ENCODE data around the gene ASTN2. TPM values are rescaled to one million over a fixed set of nuclear protein-coding genes. Genes with fewer than 3 reads are reported as not detected.
A peak's percentile ranks its signal among the peaks of the same experiment; 100 is the strongest.

Gene ASTN2
- total RNA-seq, 1 experiment from 2014 or later = 11.4 TPM

GRCh38 chr9:116499986-116500871, 914.6 kb downstream of the ASTN2 start:
- peak; percentile 94 for DNase-seq (ENCODE audit: low read depth)

GRCh38 chr9:116499434-116499833, 915.4 kb downstream of the ASTN2 start:
- DNase-seq (ENCODE audit: low read depth) = no peak

GRCh38 chr9:116497095-116497890, 917.6 kb downstream of the ASTN2 start:
- no peak for DNase-seq (ENCODE audit: low read depth)

- no peak for DNase-seq (ENCODE audit: low read depth)
These were observed 918.7 kb downstream of the ASTN2 start for GRCh38 chr9:116496167-116496566.

- no peak for DNase-seq (ENCODE audit: low read depth)
These were observed 919.1 kb downstream of the ASTN2 start for GRCh38 chr9:116495725-116496124.

GRCh38 chr9:116494815-116495634, 919.8 kb downstream of the ASTN2 start:
- DNase-seq (ENCODE audit: low read depth) = no peak

GRCh38 chr9:116493183-116493860, 921.5 kb downstream of the ASTN2 start:
- peak; percentile 48 for DNase-seq (ENCODE audit: low read depth)

- no peak for DNase-seq (ENCODE audit: low read depth)
These were observed 923.2 kb downstream of the ASTN2 start for GRCh38 chr9:116491659-116492058.

GRCh38 chr9:116491219-116491618, 923.6 kb downstream of the ASTN2 start:
- no peak for DNase-seq (ENCODE audit: low read depth)

- peak; percentile 51 for DNase-seq (ENCODE audit: low read depth)
These were observed 924.5 kb downstream of the ASTN2 start for GRCh38 chr9:116490321-116490720.

- no peak for DNase-seq (ENCODE audit: low read depth)
These were observed 926.5 kb downstream of the ASTN2 start for GRCh38 chr9:116488373-116488772.

GRCh38 chr9:116484492-116485061, 930.3 kb downstream of the ASTN2 start:
- DNase-seq (ENCODE audit: low read depth) = no peak

GRCh38 chr9:116483622-116484491, 931.0 kb downstream of the ASTN2 start:
- no peak for DNase-seq (ENCODE audit: low read depth)

- DNase-seq (ENCODE audit: low read depth) = no peak
These were observed 932.1 kb downstream of the ASTN2 start for GRCh38 chr9:116482740-116483139.

- DNase-seq (ENCODE audit: low read depth) = no peak
These were observed 934.2 kb downstream of the ASTN2 start for GRCh38 chr9:116480700-116481099.

GRCh38 chr9:116479967-116480366, 934.9 kb downstream of the ASTN2 start:
- no peak for DNase-seq (ENCODE audit: low read depth)

- DNase-seq (ENCODE audit: low read depth) = no peak
These were observed 935.8 kb downstream of the ASTN2 start for GRCh38 chr9:116479056-116479544.

GRCh38 chr9:116477584-116478141, 937.2 kb downstream of the ASTN2 start:
- no peak for DNase-seq (ENCODE audit: low read depth)

GRCh38 chr9:116476935-116477381, 937.9 kb downstream of the ASTN2 start:
- no peak for DNase-seq (ENCODE audit: low read depth)

Data from HT1080 (cell line).